ENCODE data around the gene IFNG. TPM values are rescaled to one million over a fixed set of nuclear protein-coding genes. Genes with fewer than 3 reads are reported as not detected.

The IFNG gene
- not detected in 2 replicates for total RNA-seq

DNA sequence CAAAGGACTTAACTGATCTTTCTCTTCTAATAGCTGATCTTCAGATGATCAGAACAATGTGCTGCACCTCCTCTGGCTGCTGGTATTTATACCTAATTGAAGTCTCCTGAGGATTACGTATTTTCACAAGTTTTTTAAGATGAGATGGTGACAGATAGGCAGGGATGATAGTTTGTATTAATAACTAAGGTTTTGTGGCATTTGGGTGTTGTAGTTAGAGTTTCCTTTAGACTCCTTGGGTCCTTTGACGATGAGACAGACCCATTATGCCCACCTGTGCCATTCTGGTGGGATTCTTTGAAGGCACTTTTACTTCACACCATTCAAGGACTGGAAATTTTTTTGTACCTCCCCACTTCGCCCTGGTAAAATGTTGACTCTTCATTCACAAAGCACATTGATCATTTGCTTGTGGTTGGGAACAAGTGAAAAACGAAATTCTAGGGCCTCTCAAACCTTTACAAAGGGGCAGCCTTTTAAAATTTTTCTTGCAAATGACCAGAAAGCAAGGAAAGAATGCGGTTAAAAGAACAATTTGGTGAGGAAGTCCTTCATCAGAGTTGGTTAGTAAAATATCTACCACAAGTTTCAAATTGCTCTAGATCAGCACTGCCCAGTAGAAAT is at the start of gene IFNG:
Gene IFNG, minus strand, starts transcription at position 60 of the 624 bp plus-strand sequence. CDS start 125 bp downstream, outside the sequence.

Other genes with a start within 250 kb of the IFNG start
- gene IFNG-AS1, start 170.3 kb downstream of the IFNG start, total RNA-seq = not detected in 2 replicates
- not detected in 2 replicates for gene IL26, start 66.1 kb upstream of the IFNG start, total RNA-seq
- gene IL22, start 93.9 kb upstream of the IFNG start, total RNA-seq = not detected in 2 replicates
- gene MDM1, start 172.6 kb upstream of the IFNG start, total RNA-seq = 3.2 and 3.7 TPM in 2 replicates

Measured in cardiac ventricle fibroblast (primary cell).